ENCODE results near the gene STX1B. TPM values are rescaled to one million over a fixed set of nuclear protein-coding genes. Genes with fewer than 3 reads are reported as not detected.
A peak's percentile ranks its signal among the peaks of the same experiment; 100 is the strongest.

The STX1B gene
- 0.66 TPM for total RNA-seq
- polyA plus RNA-seq (ENCODE audit: insufficient read depth in 1 of 8, insufficient read length in 8 of 8, low replicate concordance in 1 of 8) = 1 to 10 TPM in 7 of 8 donors, under 1 TPM in 1; 0.99 to 2.9 (median 1.6) TPM
- long read RNA-seq, donor 1 = 0 reads
- long read RNA-seq, donor 2 = 0 reads
- long read RNA-seq, donor 3 = 0 reads
- long read RNA-seq, donor 4 = 0 reads
- long read RNA-seq, donor 5 = 0 reads
- long read RNA-seq, donor 6, partial matches to known transcripts = 29 of 57 reads
- long read RNA-seq, donor 6, other reads (novel, unspliced or antisense) = 28 of 57 reads
- long read RNA-seq, donor 7 = 0 reads
- long read RNA-seq, donor 8 = 0 reads
- long read RNA-seq, donor 9 = 0 reads
- long read RNA-seq, donor 10 = 0 reads
- long read RNA-seq, donor 11 = 0 reads

DNA sequence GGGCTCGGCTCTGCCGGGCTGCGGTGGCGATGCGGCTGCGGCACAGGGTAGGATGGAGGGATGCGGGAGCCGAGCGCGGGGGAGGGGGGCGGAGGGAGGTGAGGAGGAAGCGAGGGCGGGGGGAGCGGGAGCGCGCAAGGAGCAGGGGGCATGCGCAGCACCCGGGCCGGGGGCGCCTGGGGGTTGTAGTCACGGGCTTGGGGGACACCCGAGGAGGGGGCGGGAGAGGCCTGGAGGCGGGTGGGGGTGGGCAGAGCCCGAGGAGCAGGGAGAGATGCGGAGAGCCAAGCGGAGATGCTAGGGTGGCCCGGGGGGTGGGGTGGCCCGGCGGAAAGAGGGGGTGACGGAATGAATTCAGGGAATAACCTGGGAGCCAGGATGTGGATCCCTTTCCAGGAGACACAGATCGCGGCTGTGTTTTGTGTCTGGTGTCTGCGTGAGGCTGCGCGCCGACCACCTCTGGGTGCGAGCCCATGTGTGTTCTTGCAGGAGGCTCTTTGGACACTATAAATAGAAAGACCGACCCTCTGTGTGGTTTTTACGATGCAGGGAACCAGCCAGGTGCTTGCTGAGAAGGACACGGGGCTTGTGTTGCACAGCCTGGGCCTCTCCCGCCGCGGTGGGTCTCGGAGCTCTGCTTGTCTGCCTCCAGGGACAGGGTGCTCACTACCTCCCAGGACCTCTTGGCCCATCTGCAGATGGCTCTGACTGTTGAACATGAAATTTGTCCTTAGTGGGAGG, at the start of gene STX1B:
Gene STX1B (minus strand): TSS at position 54 of the 741 bp plus-strand sequence. CDS start 242 bp downstream, outside the sequence.
- peak within 1 kb of the TSS; percentile 36 for H3K4me3 ChIP-seq (ENCODE audit: low read length)

GRCh38 chr16:31055613-31056012, 45.2 kb upstream of the STX1B start:
- no peak overlapping the region for H3K27ac ChIP-seq (ENCODE audit: low read length)
- H3K27me3 ChIP-seq (ENCODE audit: control insufficient read depth, insufficient read depth, low read length) = no peaks in the 10 kb centered on the region
- 60% methylated on average over 1 of the region's 4 CpGs for WGBS (ENCODE audit: insufficient coverage)
- no peak overlapping the region for H3K4me3 ChIP-seq (ENCODE audit: low read length)
- peaks cover 4% of the 10 kb centered on the region for H3K4me1 ChIP-seq (ENCODE audit: control insufficient read depth, insufficient read depth, low read length)
- no peaks in the 10 kb centered on the region for H3K9me3 ChIP-seq (replicated peaks; ENCODE audit: control insufficient read depth, low read depth, low read length)
- no peak for DNase-seq
- H3K36me3 ChIP-seq (ENCODE audit: control insufficient read depth, insufficient read depth, low read length) = peaks cover 9% of the 10 kb centered on the region

More for the DNA sequence above, at the start of gene STX1B:
- Histone ChIP-seq H3K9me3 (replicated peaks; ENCODE audit: control insufficient read depth, low read depth, low read length) (no peaks in the 10 kb centered on the region), H3K36me3 (ENCODE audit: control insufficient read depth, insufficient read depth, low read length) (no peaks in the 10 kb centered on the region), H3K27ac (ENCODE audit: low read length) (no peak within 1 kb of the TSS), H3K27me3 (ENCODE audit: control insufficient read depth, insufficient read depth, low read length) (peaks cover 39% of the 10 kb centered on the region), H3K4me1 (ENCODE audit: control insufficient read depth, insufficient read depth, low read length) (peaks cover 12% of the 10 kb centered on the region)
- peak; percentile 73 for DNase-seq
- WGBS (ENCODE audit: insufficient coverage) = 7% methylated on average over 33 of the region's 45 CpGs

- H3K36me3 ChIP-seq (ENCODE audit: control insufficient read depth, insufficient read depth, low read length) = no peaks in the 10 kb centered on the region
- no peak overlapping the region for H3K4me3 ChIP-seq (ENCODE audit: low read length)
- no peak overlapping the region for H3K27ac ChIP-seq (ENCODE audit: low read length)
- peaks cover 9% of the 10 kb centered on the region for H3K4me1 ChIP-seq (ENCODE audit: control insufficient read depth, insufficient read depth, low read length)
- H3K27me3 ChIP-seq (ENCODE audit: control insufficient read depth, insufficient read depth, low read length) = no peaks in the 10 kb centered on the region
- no peak for DNase-seq
- no peaks in the 10 kb centered on the region for H3K9me3 ChIP-seq (replicated peaks; ENCODE audit: control insufficient read depth, low read depth, low read length)
- no CpG with 5 or more reads among the region's 2 CpGs for WGBS (ENCODE audit: insufficient coverage)
These were observed 41.7 kb upstream of the STX1B start for GRCh38 chr16:31052114-31052513.

DNA sequence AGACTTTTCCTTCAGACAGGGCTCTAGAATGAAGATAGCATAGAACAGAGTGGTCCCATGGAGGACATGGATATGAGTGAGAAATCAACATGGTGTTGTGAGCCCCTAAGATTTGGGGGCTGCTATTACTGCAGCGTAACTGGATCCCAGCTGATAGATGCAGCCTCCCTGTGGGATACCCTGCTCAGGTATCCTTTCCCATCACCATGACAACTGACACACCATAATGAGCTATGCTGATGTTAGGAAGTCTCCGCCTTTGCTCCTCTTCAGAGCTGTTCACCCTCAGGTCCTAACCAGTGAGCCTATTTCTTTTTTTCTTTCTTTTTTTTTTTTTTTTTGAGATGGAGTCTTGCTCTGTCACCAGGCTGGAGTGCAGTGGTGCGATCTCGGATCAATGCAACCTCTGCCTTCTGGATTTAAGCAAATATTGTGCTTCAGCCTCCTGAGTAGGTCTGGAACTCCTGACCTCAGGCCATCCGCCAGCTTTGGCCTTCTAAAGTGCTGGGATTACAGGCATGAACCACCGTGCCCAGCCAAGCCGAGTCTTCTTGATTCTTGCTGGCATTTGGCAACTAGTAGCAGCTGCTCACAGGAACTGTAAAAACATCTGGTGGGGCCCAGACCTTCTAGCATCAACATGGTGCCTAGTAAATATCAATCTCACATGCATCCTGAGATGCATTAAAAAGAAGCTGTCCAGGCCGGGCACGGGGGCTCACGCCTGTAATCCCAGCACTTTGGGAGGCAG, 40.0 kb upstream of the STX1B start:
- DNase-seq = peak; percentile 53
- Histone ChIP-seq H3K4me1 (ENCODE audit: control insufficient read depth, insufficient read depth, low read length) (peaks cover 9% of the 10 kb centered on the region), H3K36me3 (ENCODE audit: control insufficient read depth, insufficient read depth, low read length) (no peaks in the 10 kb centered on the region), H3K27me3 (ENCODE audit: control insufficient read depth, insufficient read depth, low read length) (no peaks in the 10 kb centered on the region), H3K4me3 (ENCODE audit: low read length) (no peak overlapping the region), H3K27ac (ENCODE audit: low read length) (no peak overlapping the region), H3K9me3 (replicated peaks; ENCODE audit: control insufficient read depth, low read depth, low read length) (no peaks in the 10 kb centered on the region)
- WGBS (ENCODE audit: insufficient coverage) = 55% methylated on average over 6 of the region's 10 CpGs

DNA sequence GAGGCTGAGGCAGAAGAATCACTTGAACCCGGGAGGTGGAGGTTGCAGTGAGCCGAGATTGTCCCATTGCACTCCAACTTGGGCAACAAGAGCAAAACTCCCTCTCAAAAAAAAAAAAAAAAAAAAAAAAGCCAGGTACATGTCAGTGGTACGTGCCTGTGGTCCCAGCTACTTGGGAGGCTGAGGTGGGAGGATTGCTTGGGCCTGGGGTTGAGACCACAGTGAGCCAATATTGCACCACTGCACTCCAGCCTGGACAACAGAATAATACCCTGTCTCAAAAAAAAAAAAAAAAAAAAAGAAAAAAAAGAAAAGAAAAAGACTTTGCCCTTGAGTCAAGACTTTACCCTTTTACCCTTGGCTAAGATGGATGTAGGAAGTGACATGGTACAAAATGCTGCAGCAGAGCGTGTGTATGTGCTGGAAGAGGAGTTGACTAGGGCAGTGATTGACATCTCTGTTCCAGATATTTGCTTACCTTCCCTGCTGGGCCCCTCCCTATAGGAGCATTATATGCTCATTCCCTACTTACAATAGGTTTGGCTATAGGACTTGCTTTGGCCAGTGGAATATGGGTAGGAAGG, 33.6 kb upstream of the STX1B start:
- H3K9me3 ChIP-seq (replicated peaks; ENCODE audit: control insufficient read depth, low read depth, low read length) = no peaks in the 10 kb centered on the region
- H3K36me3 ChIP-seq (ENCODE audit: control insufficient read depth, insufficient read depth, low read length) = peaks cover 32% of the 10 kb centered on the region
- no CpG with 5 or more reads among the region's 4 CpGs for WGBS (ENCODE audit: insufficient coverage)
- DNase-seq = no peak
- no peak overlapping the region for H3K27ac ChIP-seq (ENCODE audit: low read length)
- no peak overlapping the region for H3K4me3 ChIP-seq (ENCODE audit: low read length)
- peaks cover 5% of the 10 kb centered on the region for H3K4me1 ChIP-seq (ENCODE audit: control insufficient read depth, insufficient read depth, low read length)
- H3K27me3 ChIP-seq (ENCODE audit: control insufficient read depth, insufficient read depth, low read length) = no peaks in the 10 kb centered on the region

DNA sequence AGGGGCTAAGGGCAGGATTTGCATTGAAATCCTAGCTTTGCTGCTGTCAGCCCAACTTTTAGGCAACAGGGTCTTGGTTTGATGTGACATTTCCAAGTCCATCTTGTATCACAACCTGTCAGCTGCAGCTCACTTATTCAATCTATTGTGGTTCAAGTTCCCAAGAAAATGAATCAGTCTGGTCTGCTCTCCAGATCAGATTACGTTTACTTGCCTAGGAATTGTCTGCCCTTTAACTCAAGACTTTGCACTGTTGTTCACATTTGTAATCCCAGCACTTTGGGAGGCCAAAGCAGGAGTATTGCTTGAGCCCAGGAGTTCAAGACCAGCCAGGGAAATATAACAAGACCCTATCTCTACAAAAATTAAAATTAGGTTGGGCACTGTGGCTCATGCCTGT, 32.9 kb upstream of the STX1B start:
- no peaks in the 10 kb centered on the region for H3K9me3 ChIP-seq (replicated peaks; ENCODE audit: control insufficient read depth, low read depth, low read length)
- 80% methylated on average over 1 of the region's 1 CpG for WGBS (ENCODE audit: insufficient coverage)
- H3K4me3 ChIP-seq (ENCODE audit: low read length) = no peak overlapping the region
- peaks cover 39% of the 10 kb centered on the region for H3K36me3 ChIP-seq (ENCODE audit: control insufficient read depth, insufficient read depth, low read length)
- no peak overlapping the region for H3K27ac ChIP-seq (ENCODE audit: low read length)
- H3K4me1 ChIP-seq (ENCODE audit: control insufficient read depth, insufficient read depth, low read length) = peaks cover 5% of the 10 kb centered on the region
- no peak for DNase-seq
- no peaks in the 10 kb centered on the region for H3K27me3 ChIP-seq (ENCODE audit: control insufficient read depth, insufficient read depth, low read length)

- H3K27ac ChIP-seq (ENCODE audit: low read length) = no peak overlapping the region
- no peaks in the 10 kb centered on the region for H3K27me3 ChIP-seq (ENCODE audit: control insufficient read depth, insufficient read depth, low read length)
- no peak for DNase-seq
- WGBS (ENCODE audit: insufficient coverage) = 83% methylated on average over 10 of the region's 10 CpGs
- peaks cover 5% of the 10 kb centered on the region for H3K4me1 ChIP-seq (ENCODE audit: control insufficient read depth, insufficient read depth, low read length)
- H3K9me3 ChIP-seq (replicated peaks; ENCODE audit: control insufficient read depth, low read depth, low read length) = no peaks in the 10 kb centered on the region
- H3K36me3 ChIP-seq (ENCODE audit: control insufficient read depth, insufficient read depth, low read length) = peaks cover 44% of the 10 kb centered on the region
- H3K4me3 ChIP-seq (ENCODE audit: low read length) = no peak overlapping the region
These were observed 32.4 kb upstream of the STX1B start for GRCh38 chr16:31042866-31043265.

- Histone ChIP-seq H3K27ac (ENCODE audit: low read length) (no peak overlapping the region), H3K27me3 (ENCODE audit: control insufficient read depth, insufficient read depth, low read length) (no peaks in the 10 kb centered on the region), H3K9me3 (replicated peaks; ENCODE audit: control insufficient read depth, low read depth, low read length) (no peaks in the 10 kb centered on the region), H3K36me3 (ENCODE audit: control insufficient read depth, insufficient read depth, low read length) (peaks cover 70% of the 10 kb centered on the region), H3K4me3 (ENCODE audit: low read length) (no peak overlapping the region), H3K4me1 (ENCODE audit: control insufficient read depth, insufficient read depth, low read length) (peaks cover 10% of the 10 kb centered on the region)
- no peak for DNase-seq
- WGBS (ENCODE audit: insufficient coverage) = 100% methylated on average over 2 of the region's 2 CpGs
These were observed 28.6 kb upstream of the STX1B start for GRCh38 chr16:31038993-31039392.

GRCh38 chr16:31036691-31037090, 26.3 kb upstream of the STX1B start:
- no peak overlapping the region for H3K4me3 ChIP-seq (ENCODE audit: low read length)
- H3K27ac ChIP-seq (ENCODE audit: low read length) = no peak overlapping the region
- no peak for DNase-seq
- peaks cover 14% of the 10 kb centered on the region for H3K4me1 ChIP-seq (ENCODE audit: control insufficient read depth, insufficient read depth, low read length)
- WGBS (ENCODE audit: insufficient coverage) = no CpG with 5 or more reads among the region's 2 CpGs
- no peaks in the 10 kb centered on the region for H3K27me3 ChIP-seq (ENCODE audit: control insufficient read depth, insufficient read depth, low read length)
- H3K9me3 ChIP-seq (replicated peaks; ENCODE audit: control insufficient read depth, low read depth, low read length) = no peaks in the 10 kb centered on the region
- H3K36me3 ChIP-seq (ENCODE audit: control insufficient read depth, insufficient read depth, low read length) = peaks cover 55% of the 10 kb centered on the region

Measured in muscle of leg (tissue), 16 donors.